Measurements from ENCODE around the gene EXD2.
"Not testable (repeated sequence)": the region's sequence is repeated elsewhere in the genome, so short reads cannot be mapped to it uniquely, and the experiment has no call there.

The EXD2 gene

DNA sequence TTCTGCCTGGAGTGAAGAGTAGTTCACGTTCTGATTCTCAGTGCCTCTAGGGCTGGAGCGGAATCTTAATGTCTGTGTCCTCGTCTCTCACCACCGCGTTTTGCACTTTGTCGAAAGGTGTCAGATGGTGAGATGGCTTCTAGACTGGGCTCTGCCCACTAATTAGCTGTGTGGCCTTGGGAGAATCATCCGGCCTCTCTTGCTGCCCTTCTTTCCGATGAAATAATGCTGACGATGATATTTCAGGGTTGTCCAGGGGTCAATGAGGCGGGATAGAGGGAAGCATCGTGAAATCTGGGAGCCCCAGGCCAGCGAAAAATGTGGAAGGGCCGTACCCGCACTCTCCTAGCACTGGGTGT, 67.8 kb downstream of the EXD2 start:
- no peak for DNase-seq

DNA sequence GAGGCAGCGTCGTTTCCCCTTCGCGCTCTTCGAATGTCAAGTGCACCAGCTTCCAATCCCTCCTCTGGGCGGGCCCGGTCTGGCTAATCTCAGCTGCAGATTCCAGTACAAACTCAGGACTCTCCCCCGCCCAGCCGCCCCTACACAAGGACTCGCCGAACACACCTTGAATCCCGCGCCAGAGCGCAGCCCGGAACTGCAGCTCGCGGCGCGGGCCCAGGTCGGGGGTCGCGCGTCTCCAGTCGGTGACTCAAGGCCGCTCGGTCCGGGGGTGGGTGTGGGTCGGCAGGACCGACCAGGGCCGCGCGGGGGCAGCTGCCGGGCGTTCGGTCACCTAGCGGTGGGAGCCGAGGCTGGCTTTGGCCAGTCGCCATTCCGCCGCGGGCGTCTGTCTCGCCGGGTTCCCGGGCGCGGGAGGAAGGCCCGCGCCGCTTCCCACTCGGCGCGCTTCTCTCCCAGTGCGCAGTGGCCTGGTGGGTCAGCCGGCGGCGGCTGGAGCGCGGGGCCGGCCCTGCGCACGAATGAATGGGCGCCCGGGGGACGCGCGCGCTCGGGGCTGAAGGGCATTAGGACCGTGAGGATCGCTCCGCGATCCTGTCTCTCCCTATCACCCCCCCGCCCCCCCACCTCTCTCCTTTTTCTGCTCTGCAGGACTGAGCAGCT, 68.4 kb downstream of the EXD2 start, which contains the start of gene GALNT16:
Gene GALNT16 (plus strand): TSS at position 632 of the 663 bp plus-strand sequence. CDS start 133 bp downstream, outside the sequence.
- DNase-seq: no peak

DNA sequence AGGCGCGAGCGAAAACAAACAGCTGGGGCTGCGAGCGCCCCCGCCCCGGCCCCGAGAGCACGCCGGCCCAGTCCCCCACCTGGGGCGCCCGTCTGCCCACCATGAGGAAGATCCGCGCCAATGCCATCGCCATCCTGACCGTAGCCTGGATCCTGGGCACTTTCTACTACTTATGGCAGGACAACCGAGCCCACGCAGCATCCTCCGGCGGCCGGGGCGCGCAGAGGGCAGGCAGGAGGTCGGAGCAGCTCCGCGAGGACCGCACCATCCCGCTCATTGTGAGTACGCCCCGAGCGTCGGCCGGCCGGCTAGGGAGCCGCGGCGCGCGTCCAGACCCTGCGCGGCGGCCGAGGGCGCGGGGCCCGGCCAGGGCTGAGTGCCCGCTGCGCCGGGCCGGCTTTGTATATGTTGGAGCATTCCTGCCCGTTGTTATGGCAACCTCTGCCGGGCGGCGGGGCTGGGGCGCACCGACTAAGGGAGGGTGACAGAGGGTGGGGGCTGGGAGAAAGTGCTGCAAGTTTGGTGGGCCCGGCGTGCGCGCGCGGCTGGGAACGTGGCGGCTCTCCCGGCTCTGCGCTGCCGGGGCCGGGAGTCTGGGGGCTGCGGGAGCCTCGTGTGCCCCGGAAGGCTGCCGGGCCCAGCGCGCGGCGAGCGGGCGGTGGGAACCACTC, 69.0 kb downstream of the EXD2 start:
- DNase-seq: peak; percentile 34

DNA sequence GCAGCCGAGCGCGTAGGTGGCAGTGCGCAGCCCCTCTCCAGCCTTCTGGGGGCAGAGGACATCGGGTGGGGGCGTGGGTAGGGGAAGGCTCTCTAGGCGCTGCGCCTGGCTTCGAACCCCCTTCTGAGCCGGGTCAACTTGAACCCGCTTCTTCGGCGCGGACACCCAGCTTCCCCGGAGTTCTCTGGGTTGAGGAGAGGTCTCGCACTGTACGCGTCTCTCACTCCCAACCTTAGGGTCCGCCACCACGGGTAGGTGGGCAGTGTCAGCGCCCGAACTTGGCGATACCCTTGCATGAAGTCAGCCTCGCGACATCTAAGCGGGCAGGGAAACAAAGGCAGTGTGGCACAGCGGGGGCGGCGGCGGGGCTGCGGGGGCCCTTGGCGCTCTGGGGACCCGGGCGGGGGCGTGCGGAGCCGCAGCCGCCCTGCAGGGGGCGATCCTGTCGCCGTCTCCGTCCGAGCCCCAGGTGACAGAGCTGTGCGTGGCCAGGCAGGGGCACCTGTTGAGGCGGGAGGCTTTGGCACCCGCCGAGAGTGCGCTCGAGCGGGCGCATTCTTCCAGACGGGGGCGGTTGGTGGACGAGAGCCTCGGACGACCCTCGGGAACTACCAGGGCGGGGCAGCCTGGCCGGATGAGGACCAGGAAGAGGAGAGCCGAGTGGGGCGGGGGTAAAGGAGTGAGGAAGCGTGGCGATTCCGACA, 69.7 kb downstream of the EXD2 start:
- DNase-seq: peak; percentile 70

DNA sequence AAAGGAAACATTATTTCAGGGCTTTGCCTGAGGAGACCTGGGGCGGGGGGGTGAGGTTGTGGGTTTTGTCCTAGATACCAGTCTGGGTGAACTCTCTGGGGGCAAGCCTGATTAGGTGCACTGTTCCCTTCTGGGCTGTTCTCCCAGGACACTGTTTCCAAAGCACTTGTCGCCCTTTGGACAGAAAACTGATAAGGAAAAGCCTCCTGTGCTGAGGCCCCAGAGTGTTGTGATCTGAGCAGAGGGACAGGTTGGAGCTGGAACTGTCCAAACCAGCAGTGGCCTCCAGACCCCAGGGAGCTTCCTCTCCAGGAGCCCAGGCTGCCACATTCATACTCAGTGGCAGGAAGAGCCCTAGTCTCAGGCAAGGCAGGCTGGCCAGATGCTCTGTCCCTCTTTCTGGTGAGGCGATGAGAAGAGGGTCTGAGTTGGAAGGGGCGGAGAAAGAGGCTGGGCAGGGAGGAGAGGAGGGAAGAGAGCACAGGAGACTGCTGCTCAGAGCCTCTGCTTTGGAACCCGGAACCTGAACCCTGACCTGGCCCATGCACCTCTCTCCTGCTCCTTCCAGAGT, 70.5 kb downstream of the EXD2 start:
- DNase-seq: no peak

DNA sequence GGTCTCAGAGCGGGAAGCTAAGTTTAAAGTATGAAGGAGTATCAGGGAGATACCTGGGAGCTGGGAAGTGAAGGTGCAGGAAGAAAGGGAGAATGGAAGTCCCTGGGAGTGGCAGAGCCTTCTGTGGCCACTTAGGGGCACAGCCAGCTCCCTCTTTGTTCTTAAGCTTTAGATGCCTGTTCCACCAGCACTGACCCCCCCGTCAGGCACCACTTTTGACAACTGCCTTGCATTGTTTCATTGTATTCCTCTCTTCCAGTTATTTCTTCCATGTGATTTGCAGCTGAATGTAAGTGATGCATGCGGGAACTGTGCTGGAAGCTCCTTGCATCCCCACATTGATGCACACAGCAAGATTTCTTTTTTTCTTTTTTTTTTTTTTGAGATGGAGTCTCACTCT, 71.2 kb downstream of the EXD2 start:
- no peak for DNase-seq

DNA sequence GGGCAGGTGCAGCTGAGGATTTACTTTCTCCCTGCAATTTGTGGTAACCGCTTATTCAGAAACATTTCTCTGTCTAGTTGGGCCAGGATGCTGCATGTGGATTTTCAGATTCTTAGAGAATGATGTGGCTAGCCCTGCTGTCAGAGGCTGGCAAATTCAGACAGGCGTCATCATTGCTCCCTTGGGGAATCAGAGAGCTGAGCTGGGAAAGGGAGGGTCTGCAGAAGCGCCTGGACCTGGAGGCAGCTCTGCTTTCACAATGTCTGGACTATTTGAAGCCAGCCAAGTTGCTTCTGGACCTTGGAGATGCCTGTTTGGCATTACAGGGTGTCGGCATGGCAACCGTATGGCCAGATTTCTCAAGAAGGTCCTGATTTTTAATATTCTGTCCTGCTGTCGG, 72.1 kb downstream of the EXD2 start:
- DNase-seq: no peak

DNA sequence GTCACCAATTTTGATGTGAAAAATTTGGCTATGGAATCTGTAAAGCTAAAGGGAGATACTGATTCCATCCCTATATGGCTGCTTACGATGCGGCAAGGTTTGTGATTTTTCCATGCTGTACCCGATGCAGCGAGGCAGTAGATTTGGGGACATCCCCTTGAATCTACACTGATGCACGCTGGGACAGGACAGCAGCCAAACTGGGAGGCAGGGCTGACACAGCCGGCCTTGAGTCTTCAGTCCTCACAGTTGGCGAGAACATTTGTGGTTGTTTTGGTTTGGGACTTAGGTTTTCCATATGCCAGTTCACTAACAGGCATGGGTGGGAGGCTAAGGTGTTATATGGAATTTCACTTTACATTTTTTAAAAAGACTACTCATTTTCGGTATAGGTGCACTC, 72.5 kb downstream of the EXD2 start:
- DNase-seq: no peak

DNA sequence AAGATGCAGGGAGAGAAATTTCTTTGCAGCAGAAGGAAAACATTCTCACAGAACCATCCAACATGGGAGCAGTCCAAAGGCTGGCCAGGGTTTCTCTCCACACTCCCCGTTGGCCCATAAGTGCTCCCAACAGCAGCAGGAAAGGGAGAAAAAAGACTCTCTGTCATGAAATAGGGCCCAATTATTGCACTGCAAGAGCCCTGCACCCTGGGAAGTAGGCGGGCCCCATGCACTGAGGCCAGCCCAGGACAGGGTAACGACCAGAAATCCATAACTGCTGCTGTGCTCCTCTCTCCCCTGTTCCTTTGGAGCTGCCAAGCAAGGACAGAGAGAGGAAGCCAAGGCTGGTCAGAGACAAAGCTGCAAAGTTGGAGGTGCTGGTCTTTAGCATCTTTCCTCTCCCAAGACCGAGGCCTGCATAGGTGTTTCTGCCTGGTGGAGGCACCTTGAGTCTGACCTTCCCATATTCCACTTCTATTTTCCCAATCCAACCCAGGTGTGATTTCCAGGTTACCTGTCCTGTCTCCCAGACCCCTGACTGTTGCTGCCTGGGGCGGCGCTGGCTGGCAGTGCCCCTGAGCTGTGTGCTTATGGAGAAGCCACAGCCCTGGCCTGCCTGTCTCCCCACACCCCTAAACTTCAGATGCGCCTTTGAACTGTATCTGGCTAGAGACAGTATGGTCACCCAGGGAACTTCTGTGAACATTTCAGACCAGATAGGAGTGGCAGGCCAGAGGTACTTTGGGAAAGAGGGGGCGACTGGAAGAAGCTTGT, 75.5 kb downstream of the EXD2 start:
- no peak for DNase-seq

DNA sequence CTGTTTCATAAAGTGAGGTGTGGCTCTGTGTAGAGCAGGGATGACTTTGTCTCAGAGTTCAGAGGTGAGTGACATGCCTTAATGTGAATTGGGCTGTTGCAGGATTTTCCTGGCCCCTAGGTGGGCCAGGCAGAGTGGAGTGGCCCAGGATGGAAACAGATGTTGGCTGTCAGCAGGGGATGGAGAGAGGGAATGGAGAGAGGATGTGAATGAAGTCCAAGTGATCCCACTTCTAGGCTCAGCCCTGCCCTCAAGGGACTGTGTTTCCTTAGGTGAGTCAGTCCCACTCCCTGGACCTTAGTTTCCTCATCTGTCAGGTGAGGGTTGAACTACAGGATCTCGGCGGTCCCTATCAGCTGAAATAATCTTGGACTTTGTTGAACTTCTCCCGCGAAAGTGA, 76.2 kb downstream of the EXD2 start:
- DNase-seq: no peak

DNA sequence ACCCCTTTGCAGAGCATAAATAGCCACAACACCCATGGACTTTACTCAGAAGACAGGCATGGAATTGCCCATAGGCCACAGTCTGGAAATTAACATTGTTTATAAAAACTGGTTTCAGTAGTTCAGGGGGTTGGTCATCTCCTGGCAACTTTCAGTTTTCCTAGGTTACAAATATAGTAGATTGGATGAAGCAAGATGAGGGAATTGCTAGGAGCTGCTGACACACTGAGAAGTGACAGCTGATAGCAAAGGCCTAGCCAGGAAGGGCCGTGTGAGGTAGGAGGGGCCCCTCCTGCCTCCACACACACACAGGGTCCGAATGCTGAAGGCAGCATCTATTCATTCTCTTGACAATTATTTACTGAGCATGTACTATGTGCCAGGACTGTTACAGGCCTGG, 76.9 kb downstream of the EXD2 start:
- no peak for DNase-seq

DNA sequence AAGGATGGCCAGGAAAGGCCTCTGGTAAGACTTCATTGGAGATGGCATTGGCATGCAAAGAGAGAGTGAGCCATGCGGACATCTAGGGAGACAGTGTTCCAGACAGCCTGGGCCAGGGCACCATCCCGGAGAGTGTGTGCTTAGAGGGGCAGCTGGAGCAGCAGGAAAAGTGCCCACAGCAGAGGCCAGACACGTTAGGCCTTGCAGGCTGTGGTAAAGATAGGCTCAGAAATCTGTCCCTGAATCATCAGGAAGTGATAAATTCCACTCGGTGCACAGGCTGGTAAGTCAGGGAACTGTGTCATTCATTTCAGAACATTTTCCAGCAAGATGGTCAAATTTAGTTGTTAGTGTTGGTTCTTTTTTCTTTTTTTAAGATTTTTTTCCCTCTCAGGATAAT, 77.5 kb downstream of the EXD2 start:
- DNase-seq: no peak

DNA sequence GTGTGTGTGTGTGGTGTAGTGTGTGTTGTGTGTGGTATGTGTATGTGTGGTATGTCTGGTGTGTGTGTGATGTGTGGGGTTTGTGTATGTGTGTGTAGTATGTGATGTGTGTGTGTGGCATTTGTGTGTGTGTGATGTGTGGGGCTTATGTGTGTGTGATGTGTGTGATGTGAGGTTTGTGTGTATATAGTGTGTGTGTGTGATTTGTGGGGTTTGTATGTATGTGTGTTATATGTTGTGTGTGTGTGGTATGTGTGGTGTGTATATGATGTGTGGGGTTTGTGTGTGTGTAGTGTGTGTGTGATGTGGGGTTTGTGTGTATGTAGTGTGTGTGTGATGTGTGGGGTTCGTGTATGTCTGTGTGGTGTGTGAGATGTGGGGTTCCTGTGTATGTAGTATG, 78.1 kb downstream of the EXD2 start:
- DNase-seq: no peak

DNA sequence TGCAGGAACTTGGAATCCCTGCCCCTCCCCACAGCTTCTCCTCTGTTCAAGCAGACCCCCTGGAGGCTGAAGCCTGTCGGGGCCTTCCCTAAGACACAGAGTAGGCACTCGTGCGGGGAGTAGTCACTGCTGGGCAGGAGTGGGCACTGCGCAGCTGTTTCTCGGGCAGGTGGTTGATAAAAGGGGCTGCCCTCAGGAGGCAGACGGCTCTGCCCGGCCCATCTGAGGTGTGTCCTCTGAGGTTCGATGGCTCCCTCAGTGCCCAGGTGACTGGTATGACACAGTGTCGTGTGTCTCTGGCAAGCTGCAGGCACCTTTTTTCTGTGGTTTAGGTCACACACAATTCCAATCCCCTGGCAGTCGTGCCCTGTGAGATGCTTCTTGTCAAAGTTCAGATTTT, 78.8 kb downstream of the EXD2 start:
- no peak for DNase-seq

DNA sequence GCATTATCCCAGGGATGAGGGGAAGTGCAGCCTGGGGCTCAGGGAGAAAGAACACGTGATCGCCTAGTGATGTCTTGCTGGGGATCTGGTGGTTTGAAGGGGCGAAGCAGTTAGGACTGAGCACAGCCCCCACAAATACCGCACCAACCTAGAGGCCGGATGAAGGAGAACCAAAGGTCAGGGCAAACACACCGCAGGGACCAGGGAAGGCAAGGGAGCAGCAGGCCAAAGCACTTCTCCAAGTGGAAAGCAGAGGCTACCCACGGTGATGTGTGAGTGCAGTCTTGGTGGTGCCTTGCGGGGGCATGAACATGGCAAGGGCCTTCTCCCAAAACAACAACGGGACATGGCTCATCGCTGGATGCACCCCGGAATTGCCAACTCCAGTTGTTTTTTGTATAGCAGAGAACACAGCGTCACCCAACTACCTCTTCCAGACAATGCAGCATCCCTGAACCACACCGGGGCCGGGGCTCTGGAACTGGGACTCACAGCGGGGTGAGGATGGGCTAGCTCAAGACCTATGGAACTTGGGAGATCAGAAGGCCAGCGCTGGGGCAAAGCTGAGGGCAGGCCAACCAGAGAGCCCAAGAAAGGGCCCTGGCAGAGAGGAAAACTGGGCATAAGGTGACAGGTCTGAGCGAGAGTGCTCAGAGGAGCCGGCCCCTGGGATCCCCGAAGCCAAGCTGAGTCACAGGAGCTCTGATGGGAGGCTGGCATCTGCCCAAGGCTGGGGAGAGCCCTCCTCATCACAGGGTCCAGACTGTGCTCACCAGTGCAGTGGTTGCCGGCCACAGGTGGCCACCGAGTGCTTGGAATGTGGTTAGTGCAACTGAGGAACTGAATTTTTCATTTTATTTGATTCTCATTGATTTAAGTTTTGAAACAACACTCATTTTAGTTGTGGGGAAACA, 79.8 kb downstream of the EXD2 start:
- DNase-seq: no peak

DNA sequence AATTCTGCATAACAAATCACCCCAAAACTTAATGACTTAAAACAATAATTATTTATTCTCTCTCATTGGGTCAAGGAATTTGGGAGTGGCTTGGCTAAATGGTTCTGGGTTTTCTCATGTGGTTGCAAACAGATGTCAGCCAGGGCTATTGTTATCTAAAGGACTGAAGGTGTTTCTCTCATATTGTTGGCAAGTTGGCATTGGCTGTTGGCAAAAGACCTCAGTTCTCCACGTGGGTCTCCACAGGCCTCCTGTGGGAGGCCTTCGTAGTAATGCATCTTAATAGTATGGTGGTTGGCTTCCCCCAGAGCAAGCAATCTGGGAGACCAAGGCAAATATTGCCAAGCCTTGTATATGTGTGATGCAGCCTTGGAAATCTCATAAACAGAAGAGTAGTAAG, 83.0 kb downstream of the EXD2 start:
- no peak for DNase-seq

DNA sequence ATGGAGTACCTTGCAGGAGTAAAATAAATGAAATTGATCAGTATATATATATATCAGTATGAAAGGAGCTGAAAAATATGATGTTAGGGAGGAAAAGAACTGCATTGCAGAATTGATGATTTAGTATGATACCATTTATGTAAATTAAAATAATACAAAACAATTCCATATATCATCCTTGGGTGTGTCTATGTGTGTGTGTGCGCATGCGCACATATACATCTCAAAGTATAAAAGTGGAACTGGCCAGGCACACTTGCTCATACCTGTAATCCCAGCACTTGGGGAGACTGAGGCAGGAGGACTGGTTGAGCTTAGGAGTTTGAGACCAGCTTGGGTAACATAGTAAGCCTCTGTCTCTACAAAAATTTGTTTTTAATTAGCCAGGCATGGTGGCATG, 84.0 kb downstream of the EXD2 start:
- no peak for DNase-seq

DNA sequence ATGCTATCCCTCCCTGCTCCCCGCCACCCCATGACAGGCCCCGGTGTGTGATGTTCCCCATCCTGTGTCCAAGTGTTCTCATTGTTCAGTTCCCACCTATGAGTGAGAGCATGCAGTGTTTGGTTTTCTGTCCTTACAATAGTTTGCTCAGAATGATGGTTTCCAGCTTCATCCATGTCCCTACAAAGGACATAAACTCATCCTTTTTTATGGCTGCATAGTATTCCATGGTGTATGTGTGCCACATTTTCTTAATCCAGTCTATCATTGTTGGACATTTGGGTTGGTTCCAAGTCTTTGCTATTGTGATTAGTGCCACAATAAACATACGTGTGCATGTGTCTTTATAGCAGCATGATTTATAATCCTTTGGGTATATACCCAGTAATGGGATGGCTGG, 86.1 kb downstream of the EXD2 start:
- DNase-seq: not testable (repeated sequence)

DNA sequence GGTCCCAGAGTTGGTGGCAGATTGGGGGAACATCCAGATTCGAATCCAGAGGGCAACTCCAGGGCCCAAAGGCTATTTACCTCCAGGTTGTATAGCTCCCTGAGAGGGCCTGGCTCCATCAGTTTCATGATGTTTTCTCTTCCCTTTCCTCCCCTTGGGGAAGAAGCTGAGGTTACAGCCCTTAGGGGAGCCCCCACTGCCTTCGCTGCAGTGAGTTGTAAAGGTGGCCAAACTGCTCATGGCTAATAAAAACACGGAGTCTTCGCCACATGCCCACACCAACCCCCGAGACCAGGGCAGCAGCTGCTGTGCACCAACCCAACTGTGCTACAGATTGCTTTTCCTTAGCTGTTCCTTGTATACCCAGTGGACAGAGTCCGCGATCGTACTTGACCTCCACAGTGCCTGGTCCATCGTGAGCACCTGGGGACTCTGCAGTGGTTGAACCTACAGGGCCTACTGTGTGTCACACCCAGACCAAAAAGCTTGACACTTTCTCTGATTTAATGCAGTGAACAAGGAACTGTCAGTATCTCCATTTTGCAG, 89.5 kb downstream of the EXD2 start:
- DNase-seq: no peak

DNA sequence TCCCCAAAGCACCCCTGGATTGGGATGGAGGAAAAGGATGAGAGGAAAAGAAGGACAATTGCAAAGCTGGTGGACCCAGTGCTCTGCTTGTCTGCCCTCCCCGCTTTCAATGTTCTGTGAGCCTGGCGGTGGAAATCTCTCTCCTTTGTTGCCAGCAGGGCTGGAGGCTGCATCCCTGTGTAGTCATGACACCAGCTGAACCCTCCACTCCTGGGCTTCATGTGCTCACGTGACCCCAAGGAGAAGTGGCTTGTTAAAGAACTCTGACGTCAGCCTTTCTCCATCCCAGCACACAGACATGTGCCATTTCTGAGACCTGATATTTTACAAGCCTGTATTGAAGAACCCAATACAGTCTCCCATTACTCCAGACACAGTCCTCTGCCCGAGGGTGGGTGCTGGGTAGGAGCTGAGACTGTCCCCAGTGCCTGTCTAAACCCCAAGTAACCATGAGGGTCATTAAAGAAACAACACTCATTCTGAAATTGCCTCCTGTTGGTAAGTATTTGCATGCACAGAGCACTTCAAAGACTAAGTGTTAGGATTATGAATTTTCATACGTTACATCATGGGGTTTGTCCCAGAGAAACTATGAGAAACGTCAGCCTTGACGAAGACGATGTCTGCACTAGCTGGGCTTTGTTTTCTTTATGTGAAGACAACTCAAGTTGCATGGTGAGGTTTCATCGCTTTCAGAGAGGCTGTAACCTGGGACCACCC, 90.3 kb downstream of the EXD2 start:
- no peak for DNase-seq

DNA sequence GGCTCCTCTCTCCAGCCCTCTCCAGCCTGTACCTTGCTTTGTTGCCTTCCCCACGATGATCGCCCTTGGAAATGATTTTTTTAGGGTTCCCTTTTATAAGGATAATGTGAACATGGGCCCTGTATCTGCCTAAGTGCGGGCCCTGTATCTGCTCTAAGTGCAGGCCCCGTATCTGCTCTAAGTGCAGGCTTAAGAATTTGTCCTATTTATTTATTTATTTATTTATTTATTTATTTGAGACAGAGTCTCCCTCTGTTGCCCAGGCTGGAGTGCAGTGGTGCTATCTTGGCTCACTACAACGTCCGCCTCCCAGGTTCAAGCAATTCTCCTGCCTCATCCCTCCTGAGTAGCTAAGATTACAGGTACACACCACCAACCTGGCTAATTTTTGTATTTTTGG, 91.2 kb downstream of the EXD2 start:
- no peak for DNase-seq

All from stimulated activated CD8-positive, alpha-beta memory T cell treated with anti-CD3 and anti-CD28 coated beads, Interleukin-4, amount 100 ng/mL, for 48 hours (primary cell).